OCI-M2 (cell line): ENCODE data around the gene FAM131A.

Experiments used
- DNase-seq: peaks from one replicate; lab custom pipeline; 2025; ENCODE audit not compliant: unreplicated experiment; lab: John Stamatoyannopoulos, UW

FAM131A gene

DNA sequence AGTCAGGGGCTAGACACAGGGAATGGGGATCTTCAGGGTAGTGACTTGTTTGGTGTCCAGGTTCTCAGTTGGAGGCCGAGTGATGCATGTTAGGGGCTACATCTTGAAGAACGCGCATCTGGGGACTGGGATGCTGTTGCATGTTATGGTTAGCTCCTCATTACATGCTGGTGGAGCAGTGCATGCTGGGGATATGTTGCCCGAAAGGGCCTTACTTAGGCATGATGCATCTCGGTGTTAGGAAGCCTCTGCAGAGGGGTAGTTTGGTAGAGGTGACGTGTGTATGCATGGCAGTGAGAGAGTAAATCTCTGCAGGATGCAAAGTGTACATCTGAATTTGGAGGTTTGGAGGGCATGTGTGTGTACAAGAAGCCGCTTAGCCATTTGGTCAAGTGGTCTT lies 20.6 kb upstream of the FAM131A start:
- DNase-seq, result no peak

DNA sequence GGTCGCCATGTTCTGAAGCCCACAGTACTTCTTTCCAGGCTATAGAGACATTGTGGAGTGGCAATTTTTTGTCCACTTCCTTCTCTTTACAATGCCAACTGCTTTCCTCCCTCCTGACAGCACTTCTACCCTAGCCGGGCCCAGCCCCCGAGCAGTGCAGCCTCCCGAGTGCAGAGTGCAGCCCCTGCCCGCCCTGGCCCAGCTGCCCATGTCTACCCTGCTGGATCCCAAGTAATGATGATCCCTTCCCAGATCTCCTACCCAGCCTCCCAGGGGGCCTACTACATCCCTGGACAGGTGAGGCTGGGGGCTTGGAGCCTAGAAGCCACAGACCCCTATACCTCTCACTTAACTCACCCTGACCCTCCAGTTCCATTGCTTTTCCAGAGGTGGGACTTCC lies 20.2 kb upstream of the FAM131A start:
- no peak for DNase-seq

- no peak for DNase-seq
These were observed 17.3 kb upstream of the FAM131A start for GRCh38 chr3:184320104-184320445.

GRCh38 chr3:184321666-184322065 lies 15.7 kb upstream of the FAM131A start:
- DNase-seq, result no peak

DNA sequence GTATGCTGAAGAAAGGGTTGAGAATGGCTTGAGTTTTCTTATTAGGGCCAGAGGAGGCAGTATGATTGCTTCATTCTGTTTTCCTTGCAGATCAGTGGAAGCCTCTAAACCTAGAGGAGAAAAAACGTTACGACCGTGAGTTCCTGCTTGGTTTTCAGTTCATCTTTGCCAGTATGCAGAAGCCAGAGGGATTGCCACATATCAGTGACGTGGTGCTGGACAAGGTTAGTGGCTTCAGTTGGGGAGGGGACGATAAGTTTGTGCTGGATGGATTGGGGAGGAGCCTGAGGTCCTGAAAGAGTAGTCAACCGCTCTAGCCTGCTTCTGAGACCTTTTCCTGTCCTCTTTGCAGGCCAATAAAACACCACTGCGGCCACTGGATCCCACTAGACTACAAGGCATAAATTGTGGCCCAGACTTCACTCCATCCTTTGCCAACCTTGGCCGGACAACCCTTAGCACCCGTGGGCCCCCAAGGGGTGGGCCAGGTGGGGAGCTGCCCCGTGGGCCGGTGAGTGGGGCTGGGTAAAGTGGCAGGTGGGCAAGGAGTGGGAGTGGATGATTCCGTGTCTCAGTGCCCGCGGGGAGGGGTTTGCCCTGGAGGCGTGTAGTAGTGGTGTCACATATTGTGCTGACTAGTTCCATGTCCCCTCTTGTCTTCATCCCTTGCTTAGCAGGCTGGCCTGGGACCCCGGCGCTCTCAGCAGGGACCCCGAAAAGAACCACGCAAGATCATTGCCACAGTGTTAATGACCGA lies 14.5 kb upstream of the FAM131A start:
- DNase-seq, result no peak

- no peak for DNase-seq
These were observed 13.7 kb upstream of the FAM131A start for GRCh38 chr3:184323696-184324095.

- DNase-seq, result no peak
These were observed 12.1 kb upstream of the FAM131A start for GRCh38 chr3:184325269-184325668.

DNA sequence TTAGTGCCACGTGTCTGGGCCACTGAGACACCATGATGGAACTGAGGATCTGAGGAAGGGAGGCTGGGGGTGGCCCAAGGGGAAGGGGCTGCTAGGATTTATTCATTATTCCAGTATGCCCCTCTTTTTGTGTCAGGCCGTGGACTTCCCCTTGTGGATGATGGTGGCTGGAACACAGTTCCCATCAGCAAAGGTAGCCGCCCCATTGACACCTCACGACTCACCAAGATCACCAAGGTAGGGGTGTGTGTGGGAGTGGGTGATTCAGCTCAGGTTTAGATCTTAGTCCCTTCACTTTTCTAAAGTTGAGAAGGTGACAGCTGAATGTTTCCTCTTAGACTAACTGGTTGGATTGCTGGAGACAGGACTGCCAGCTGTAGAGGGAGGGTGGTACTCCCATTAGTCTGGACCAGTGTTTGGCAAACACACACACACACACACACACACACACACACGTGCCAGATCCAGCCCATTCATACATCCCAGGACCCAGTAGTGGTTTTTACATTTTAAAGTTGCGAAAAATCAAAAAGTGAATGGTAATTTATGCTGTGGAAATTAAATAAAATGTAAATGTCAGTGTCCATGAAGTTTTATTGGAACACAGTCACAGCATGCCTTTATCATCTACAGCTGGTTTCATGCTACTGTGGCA lies 11.6 kb upstream of the FAM131A start:
- no peak for DNase-seq

GRCh38 chr3:184327171-184327570 lies 10.2 kb upstream of the FAM131A start:
- DNase-seq, result no peak

GRCh38 chr3:184328516-184328915 lies 8.9 kb upstream of the FAM131A start:
- no peak for DNase-seq

- DNase-seq, result no peak
These were observed 4.9 kb upstream of the FAM131A start for GRCh38 chr3:184332370-184333090.

- no peak for DNase-seq
These were observed 4.2 kb upstream of the FAM131A start for GRCh38 chr3:184333190-184333589.

DNA sequence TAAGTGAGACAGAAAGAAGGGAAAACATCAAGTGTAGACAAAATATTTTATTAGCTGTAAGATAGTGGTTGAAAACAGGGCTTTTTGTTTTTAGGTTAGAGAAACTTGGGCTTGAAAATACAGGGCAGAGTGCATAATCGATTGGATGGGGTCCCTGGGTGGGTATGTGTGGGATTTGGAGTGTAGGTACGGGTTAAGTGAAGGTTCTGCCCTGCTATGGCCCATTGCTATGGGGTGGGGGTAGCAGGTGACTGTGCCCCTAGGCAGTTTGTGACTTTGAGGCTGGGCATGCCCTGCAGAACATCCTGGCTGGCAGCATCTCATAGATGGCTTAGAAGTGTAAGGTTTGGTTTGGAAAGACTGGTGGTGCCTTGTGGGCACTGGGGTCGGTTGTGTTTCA lies 3.7 kb upstream of the FAM131A start:
- DNase-seq, result no peak

GRCh38 chr3:184334470-184335158 lies 2.8 kb upstream of the FAM131A start:
- no peak for DNase-seq

- DNase-seq, result no peak
These were observed 2.1 kb upstream of the FAM131A start for GRCh38 chr3:184335291-184335660.

GRCh38 chr3:184335661-184336546 lies 1.5 kb upstream of the FAM131A start:
- DNase-seq, result no peak

DNA sequence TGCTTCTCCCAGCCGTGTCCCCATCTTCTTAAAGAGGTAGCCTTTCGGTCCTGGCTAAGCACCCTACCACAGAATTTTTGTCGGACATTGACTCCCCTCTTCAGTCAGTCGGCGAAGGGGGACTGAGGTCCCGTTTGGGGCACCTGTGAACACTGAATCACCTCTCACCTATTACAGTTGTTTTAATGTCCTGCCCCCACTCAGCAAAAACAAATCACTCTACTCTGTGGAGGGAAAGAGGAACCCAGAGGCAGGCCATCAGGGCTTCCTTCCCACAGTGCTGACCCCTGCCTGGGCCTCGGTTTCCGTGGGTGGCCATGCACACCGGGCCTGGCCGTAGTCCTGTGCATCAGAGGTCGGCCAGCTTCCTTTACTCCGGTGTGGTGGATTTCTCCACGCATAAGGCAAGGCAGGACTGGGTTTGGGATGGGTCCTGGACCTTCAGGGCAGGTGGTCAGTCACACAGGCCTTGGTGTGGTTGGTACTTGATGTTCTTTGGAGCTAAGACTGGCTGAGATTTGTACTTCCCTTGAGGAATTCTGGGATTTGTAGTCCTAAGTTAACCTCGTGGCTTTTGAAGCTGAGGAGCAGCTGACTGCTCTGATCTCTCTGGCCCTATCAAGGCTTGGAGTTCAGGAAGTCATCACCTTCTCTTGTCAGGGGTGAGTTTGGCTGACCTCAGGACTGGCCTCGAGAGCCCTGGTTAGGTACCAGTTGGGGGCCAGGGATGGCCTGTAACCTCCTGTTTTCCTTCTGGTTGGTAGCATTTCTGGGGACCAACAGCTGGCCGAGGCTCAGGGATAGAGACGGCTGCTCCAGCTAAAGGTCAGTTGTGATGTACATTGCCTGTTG lies 627 bp upstream of the FAM131A start:
- DNase-seq, result no peak

DNA sequence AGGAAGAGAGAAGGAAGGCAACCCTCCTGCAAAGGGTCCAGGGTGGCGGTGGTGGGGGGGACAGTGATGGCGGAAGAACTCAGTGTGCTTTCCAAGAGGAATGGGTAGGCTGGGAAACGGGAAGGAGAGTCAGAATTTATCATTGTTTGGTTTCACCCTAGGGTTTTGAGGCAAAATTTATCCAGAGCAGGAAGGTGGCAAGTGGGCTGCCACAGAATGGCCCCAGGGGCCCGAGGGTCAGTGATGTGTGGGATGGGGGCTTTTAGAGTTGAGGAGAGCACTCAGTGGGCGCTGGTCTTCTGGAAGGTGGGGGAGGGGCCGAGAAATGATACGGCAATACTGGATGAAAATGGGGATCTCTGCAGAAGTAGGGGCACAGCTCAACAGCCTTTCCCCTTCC lies 581 bp downstream of the FAM131A start:
- no peak for DNase-seq

DNA sequence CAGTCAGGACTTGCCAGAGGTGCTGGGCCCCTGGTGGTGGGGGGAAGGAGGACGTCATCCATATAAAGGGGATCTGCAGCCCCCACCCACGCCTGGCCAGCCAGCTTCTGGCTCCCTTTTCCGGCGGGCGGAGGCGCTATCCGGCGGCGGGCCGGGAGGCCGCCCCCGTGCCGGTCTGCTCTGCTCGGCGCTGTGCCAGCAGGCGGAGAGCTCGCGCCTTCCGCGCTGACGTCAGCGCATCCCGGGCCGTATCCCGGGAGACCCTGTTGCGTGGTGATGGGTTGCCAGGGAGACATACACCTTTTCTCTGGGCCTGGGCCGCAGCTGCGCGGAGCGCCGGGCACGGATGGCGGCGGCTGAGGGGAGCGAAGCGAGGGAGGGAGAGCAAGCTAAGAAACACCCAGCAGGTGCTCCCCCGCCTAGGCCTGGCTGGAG lies 1.1 kb downstream of the FAM131A start:
- no peak for DNase-seq

- no peak for DNase-seq
These were observed 1.6 kb downstream of the FAM131A start for GRCh38 chr3:184339001-184339400.
